Fibroblast of villous mesenchyme (primary cell): Measurements from ENCODE around the gene MAF. TPM values are rescaled to one million over a fixed set of nuclear protein-coding genes. Genes with fewer than 3 reads are reported as not detected.

ENCODE experiments used
- DNase-seq: peaks from one replicate; pipeline ENCODE4 v3.0.0-alpha.2; 2010; ENCODE audit warnings: low read depth
- H3K4me3 ChIP-seq: 2 replicates; pipeline ENCODE4 v1.5.1; 2011; ENCODE audit warnings: low read depth, mild to moderate bottlenecking, low read length
- CTCF ChIP-seq: IDR thresholded peaks from 2 replicates; pipeline ENCODE4 v1.5.1; 2012; ENCODE audit warnings: low read depth, mild to moderate bottlenecking, low read length; ENCODE audit not compliant: insufficient read depth
- total RNA-seq: library from RNA; depleted of rRNA; stranded (reverse); fragments of >200 nt; gene quantifications from 2 replicates; pipeline ENCODE4 v1.2.3, GENCODE V29; 2012

Gene MAF
- total RNA-seq, 1 donor: 0.86 TPM

- no peak for DNase-seq
- TF ChIP-seq CTCF: no peak
- no peak overlapping the region for H3K4me3 ChIP-seq
Observed at GRCh38 chr16:79618692-79619050, 18.1 kb upstream of the MAF start.

GRCh38 chr16:79618041-79618691 is 17.6 kb upstream of the MAF start:
- no peak for DNase-seq
- no peak overlapping the region for H3K4me3 ChIP-seq
- TF ChIP-seq CTCF: no peak

- H3K4me3 ChIP-seq: no peak overlapping the region
- DNase-seq: no peak
- TF ChIP-seq CTCF: no peak
Observed at GRCh38 chr16:79613009-79613408, 12.5 kb upstream of the MAF start.

- TF ChIP-seq CTCF: no peak
- DNase-seq: peak; percentile 46
- no peak overlapping the region for H3K4me3 ChIP-seq
Observed at GRCh38 chr16:79612207-79612606, 11.7 kb upstream of the MAF start.

GRCh38 chr16:79610771-79611170 is 10.2 kb upstream of the MAF start:
- H3K4me3 ChIP-seq: no peak overlapping the region
- peak; percentile 44 for DNase-seq
- TF ChIP-seq CTCF: no peak

- no peak for TF ChIP-seq CTCF
- DNase-seq: no peak
Observed at GRCh38 chr16:79609861-79610260, 9.3 kb upstream of the MAF start.

GRCh38 chr16:79608976-79609375 is 8.4 kb upstream of the MAF start:
- no peak for TF ChIP-seq CTCF
- no peak overlapping the region for H3K4me3 ChIP-seq
- no peak for DNase-seq

More at GRCh38 chr16:79609861-79610260, 9.3 kb upstream of the MAF start:
- no peak overlapping the region for H3K4me3 ChIP-seq
